Mesothelial cell of epicardium (in vitro differentiated cells): ENCODE data around the gene ACTR2. TPM values are rescaled to one million over a fixed set of nuclear protein-coding genes. Genes with fewer than 3 reads are reported as not detected.

ENCODE experiments used
- DNase-seq, 2 experiments: peaks; one replicate each; pipeline ENCODE4 v3.0.0; 2021; ENCODE audit warnings: low spot score in 2 of 2; ENCODE audit not compliant: unreplicated experiment in 2 of 2
- H3K27ac Mint-ChIP-seq: 2 replicates; pipeline ENCODE4 v1.8.0; 2021; ENCODE audit warnings: mixed read lengths
- H3K27me3 Mint-ChIP-seq: 2 replicates; pipeline ENCODE4 v1.8.0; 2021; ENCODE audit warnings: low read depth, mixed read lengths
- H3K36me3 Mint-ChIP-seq: 2 replicates; pipeline ENCODE4 v1.8.0; 2021; ENCODE audit warnings: mixed read lengths
- H3K4me1 Mint-ChIP-seq: 2 replicates; pipeline ENCODE4 v1.8.0; 2021; ENCODE audit warnings: mixed read lengths
- H3K4me3 Mint-ChIP-seq: 2 replicates; pipeline ENCODE4 v1.8.0; 2021; ENCODE audit warnings: mild to moderate bottlenecking, moderate library complexity, mixed read lengths
- H3K9me3 Mint-ChIP-seq: 2 replicates; pipeline ENCODE4 v1.8.0; 2021; ENCODE audit warnings: mixed read lengths
- total RNA-seq: library from RNA; stranded (reverse); gene quantifications from 3 replicates; pipeline ENCODE4 v1.2.1, GENCODE V29; 2021
- TF ChIP-seq, protein P1 (sequence below): fragments of 200-600 bp; sonication (generic); IDR thresholded peaks from one replicate; pipeline ENCODE4 v1.5.0; 2021; ENCODE audit warnings: antibody characterized with exemption; ENCODE audit not compliant: unreplicated experiment

The ACTR2 gene
- total RNA-seq, 1 donor from 2014 or later, result 171 TPM

DNA sequence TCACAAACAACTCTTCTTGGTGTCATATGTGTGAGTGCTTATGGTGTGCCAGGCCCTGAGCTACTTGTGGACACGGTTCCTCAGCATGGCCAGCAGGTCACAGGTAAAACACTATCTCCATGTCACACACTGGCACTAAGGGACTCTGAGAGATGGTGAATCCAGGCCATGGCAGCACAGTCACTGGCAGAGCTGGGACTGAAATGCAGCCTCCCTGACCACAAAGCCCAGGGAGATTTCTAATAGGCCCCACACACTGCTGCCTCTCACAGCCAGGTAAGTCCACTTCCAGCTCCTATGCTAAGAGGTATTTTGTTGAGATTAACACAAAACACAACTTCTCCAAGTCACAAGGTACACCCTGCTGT lies 92.0 kb downstream of the ACTR2 start:
- no peaks in the 10 kb centered on the region for H3K9me3 Mint-ChIP-seq
- H3K4me1 Mint-ChIP-seq, result peaks cover 9% of the 10 kb centered on the region
- peaks cover 28% of the 10 kb centered on the region for H3K36me3 Mint-ChIP-seq
- H3K4me3 Mint-ChIP-seq, result no peak overlapping the region
- TF ChIP-seq, protein P1, sequence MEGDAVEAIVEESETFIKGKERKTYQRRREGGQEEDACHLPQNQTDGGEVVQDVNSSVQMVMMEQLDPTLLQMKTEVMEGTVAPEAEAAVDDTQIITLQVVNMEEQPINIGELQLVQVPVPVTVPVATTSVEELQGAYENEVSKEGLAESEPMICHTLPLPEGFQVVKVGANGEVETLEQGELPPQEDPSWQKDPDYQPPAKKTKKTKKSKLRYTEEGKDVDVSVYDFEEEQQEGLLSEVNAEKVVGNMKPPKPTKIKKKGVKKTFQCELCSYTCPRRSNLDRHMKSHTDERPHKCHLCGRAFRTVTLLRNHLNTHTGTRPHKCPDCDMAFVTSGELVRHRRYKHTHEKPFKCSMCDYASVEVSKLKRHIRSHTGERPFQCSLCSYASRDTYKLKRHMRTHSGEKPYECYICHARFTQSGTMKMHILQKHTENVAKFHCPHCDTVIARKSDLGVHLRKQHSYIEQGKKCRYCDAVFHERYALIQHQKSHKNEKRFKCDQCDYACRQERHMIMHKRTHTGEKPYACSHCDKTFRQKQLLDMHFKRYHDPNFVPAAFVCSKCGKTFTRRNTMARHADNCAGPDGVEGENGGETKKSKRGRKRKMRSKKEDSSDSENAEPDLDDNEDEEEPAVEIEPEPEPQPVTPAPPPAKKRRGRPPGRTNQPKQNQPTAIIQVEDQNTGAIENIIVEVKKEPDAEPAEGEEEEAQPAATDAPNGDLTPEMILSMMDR, result no peak
- no peak overlapping the region for H3K27ac Mint-ChIP-seq
- no peaks in the 10 kb centered on the region for H3K27me3 Mint-ChIP-seq
- no peak for DNase-seq

DNA sequence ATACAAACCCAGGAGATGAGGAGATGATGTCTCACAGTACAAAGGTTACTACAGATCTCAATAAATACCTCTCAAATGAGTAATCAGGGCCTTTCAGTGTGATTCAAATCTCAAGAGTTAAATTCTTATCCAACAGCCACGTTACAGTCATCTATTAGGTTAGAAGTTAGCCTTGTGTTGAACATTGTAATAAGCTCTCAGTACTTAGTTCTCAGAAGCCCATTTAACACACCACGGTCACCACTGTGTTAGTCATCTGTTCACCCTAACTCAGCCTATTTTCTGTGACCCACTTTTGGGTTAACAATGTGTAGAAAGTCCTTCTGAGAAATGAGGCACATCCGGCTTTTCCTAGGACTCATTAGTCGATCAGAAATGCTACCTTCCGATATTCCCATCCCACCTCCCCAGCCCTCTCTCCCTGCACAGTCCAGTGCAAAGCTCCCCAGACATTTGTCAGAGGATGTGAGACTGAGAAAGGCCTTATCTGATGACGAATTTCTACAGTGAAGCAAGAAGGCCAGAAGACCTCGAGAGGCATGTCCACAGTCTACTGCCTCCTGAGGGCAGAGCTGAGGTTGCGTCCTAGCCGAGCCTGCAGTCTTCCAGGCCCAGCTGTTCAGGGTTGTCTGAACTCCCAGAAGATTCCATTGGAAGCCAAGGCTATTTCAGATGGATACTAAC lies 92.6 kb downstream of the ACTR2 start:
- Mint-ChIP-seq H3K4me1 (peaks cover 9% of the 10 kb centered on the region), H3K27ac (no peak overlapping the region), H3K36me3 (peaks cover 26% of the 10 kb centered on the region), H3K4me3 (no peak overlapping the region), H3K9me3 (no peaks in the 10 kb centered on the region), H3K27me3 (no peaks in the 10 kb centered on the region)
- DNase-seq, result no peak
- TF ChIP-seq, protein P1, result no peak

Other genes starting within 250 kb of the ACTR2 start
- gene SLC1A4, start 238.4 kb upstream of the ACTR2 start, total RNA-seq, result 4.3 to 6.0 TPM (median 5.3 TPM) in 3 replicates
- 22.2 to 23.0 TPM (median 22.4 TPM) in 3 replicates for gene CEP68, start 171.4 kb upstream of the ACTR2 start, total RNA-seq
- gene RAB1A, start 97.7 kb upstream of the ACTR2 start, total RNA-seq, result 126 to 128 TPM (median 128 TPM) in 3 replicates
- 31.5 to 32.2 TPM (median 32.0 TPM) in 3 replicates for gene SPRED2, start 204.8 kb downstream of the ACTR2 start, total RNA-seq